Stimulated activated naive CD8-positive, alpha-beta T cell treated with anti-CD3 and anti-CD28 coated beads, Interleukin-15, amount 100 ng/mL, for 72 hours (primary cell): ENCODE data around the gene TMEM223.
A peak's percentile ranks its signal among the peaks of the same experiment; 100 is the strongest.
"Not testable (repeated sequence)": the region's sequence is repeated elsewhere in the genome, so short reads cannot be mapped to it uniquely, and the experiment has no call there.

Source experiments
- ATAC-seq: fragments of 150-1000 bp; cut with Tn5 transposase; 2 replicates; pipeline ENCODE4 v1.10.0; 2021; ENCODE audit warnings: mild to moderate bottlenecking, moderate library complexity
- DNase-seq, 2 donors: peaks; one replicate each; pipeline ENCODE4 v3.0.0; 2021 to 2022
- H3K27ac Mint-ChIP-seq, 2 donors: one replicate each; pipeline ENCODE4 v1.8.0; 2022; ENCODE audit warnings: mild to moderate bottlenecking in 2 of 2, mixed read lengths in 2 of 2, moderate library complexity in 2 of 2
- H3K27me3 Mint-ChIP-seq: one replicate; pipeline ENCODE4 v1.8.0; 2022; ENCODE audit warnings: mixed read lengths
- H3K4me1 Mint-ChIP-seq: one replicate; pipeline ENCODE4 v1.8.0; 2022; ENCODE audit warnings: mild to moderate bottlenecking, mixed read lengths
- H3K4me3 Mint-ChIP-seq, 2 donors: one replicate each; pipeline ENCODE4 v1.8.0; 2022; ENCODE audit warnings: mild to moderate bottlenecking in 2 of 2, mixed read lengths in 2 of 2, moderate library complexity in 1 of 2
- H3K9me3 Mint-ChIP-seq, 2 donors: one replicate each; pipeline ENCODE4 v1.8.0; 2022; ENCODE audit warnings: mixed read lengths in 2 of 2

Gene TMEM223

DNA sequence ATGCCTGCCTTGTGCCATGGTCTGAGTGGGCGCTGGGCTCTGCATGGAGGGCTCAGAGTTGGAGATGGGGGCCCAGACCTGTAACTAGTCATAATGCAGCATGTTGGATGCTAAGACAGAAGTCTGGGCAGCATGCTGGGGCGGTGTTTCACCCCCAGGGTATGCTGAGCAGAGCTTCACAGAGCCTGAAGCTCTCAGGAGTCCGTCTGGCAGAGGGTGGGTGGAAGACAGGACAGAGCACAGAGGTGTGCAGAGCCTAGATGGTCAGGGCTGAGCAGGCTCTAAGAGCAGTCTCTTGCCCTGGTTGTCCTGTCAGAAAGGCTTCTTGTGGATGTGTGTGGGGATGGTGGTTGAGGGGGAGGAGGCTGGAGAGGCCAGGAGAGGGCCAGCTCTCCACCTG is 13.4 kb downstream of the TMEM223 start:
- DNase-seq = no peak
- Mint-ChIP-seq H3K4me3 (no peak overlapping the region), H3K4me1 (peaks cover 24% of the 10 kb centered on the region), H3K27me3 (no peaks in the 10 kb centered on the region), H3K9me3 (no peaks in the 10 kb centered on the region), H3K27ac (peak overlapping the region; percentile 80)
- ATAC-seq = peak; percentile 23

DNA sequence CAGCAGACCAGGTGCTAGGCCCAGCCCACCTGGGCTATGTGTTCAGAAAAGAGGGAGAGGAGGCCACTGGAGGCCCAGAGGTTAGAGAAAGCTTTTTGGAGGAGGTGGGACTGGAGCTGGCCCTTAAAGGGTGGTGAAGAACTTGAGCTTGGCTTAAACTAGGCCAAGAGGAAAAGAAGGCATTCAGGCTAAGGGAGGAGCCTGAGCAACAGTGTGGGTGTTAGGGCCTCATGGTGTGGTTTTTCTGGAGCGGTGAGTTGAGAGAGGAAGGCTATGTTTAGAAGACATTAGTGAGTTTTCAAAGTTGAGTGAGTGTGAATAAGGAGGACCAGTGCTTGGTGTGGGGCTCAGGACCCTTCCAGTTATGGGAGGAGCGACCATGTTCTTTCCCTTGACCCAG is 14.4 kb downstream of the TMEM223 start:
- ATAC-seq (no peak), DNase-seq (no peak)
- Mint-ChIP-seq H3K9me3 (no peaks in the 10 kb centered on the region), H3K27me3 (no peaks in the 10 kb centered on the region), H3K27ac (peak overlapping the region in 1 of 2 donors; percentile 74), H3K4me1 (peaks cover 32% of the 10 kb centered on the region), H3K4me3 (peak overlapping the region in 1 of 2 donors; percentile 0)

DNA sequence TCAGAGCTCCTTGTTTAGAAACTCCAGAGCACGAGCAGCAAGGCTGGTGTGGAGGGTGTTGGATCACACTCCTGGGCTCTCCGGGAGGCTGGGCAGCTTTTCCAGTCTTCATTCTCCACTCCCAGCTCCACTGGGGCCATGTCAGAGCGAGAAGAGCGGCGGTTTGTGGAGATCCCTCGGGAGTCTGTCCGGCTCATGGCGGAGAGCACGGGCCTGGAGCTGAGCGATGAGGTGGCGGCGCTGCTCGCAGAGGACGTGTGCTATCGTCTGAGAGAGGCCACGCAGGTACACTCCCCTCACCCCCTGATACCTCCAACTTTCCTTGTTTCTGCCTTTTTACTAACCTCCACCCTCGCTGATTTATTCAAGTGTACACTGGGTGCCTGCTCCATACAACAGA is 16.2 kb downstream of the TMEM223 start:
- Mint-ChIP-seq H3K4me3 (no peak overlapping the region), H3K27ac (peak overlapping the region; percentile 28 to 79), H3K4me1 (peaks cover 49% of the 10 kb centered on the region), H3K27me3 (no peaks in the 10 kb centered on the region), H3K9me3 (no peaks in the 10 kb centered on the region)
- DNase-seq = no peak
- ATAC-seq = no peak

DNA sequence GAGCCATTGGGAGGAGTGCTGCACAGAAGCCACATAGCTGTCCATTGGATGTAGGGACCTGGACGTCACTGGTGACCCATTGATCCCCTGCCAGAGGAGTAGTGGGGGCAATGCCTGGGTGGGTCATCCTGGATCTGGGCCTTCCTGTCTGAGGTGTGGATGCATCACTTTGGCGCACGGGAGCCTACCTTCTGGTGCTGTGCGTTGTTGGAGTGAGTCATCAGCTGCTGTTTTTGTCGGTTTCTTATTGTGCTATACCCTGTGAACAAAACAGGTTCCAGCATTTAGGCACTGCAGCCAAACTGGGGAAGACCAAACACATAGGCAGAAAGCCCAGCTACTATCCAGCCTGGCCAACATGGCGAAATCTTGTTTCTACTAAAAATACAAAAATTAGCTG is 17.4 kb downstream of the TMEM223 start:
- no peak overlapping the region for H3K27ac Mint-ChIP-seq
- ATAC-seq = no peak
- H3K9me3 Mint-ChIP-seq = no peaks in the 10 kb centered on the region
- no peaks in the 10 kb centered on the region for H3K27me3 Mint-ChIP-seq
- H3K4me1 Mint-ChIP-seq = peaks cover 62% of the 10 kb centered on the region
- DNase-seq = no peak
- peak overlapping the region in 1 of 2 donors; percentile 16 for H3K4me3 Mint-ChIP-seq

DNA sequence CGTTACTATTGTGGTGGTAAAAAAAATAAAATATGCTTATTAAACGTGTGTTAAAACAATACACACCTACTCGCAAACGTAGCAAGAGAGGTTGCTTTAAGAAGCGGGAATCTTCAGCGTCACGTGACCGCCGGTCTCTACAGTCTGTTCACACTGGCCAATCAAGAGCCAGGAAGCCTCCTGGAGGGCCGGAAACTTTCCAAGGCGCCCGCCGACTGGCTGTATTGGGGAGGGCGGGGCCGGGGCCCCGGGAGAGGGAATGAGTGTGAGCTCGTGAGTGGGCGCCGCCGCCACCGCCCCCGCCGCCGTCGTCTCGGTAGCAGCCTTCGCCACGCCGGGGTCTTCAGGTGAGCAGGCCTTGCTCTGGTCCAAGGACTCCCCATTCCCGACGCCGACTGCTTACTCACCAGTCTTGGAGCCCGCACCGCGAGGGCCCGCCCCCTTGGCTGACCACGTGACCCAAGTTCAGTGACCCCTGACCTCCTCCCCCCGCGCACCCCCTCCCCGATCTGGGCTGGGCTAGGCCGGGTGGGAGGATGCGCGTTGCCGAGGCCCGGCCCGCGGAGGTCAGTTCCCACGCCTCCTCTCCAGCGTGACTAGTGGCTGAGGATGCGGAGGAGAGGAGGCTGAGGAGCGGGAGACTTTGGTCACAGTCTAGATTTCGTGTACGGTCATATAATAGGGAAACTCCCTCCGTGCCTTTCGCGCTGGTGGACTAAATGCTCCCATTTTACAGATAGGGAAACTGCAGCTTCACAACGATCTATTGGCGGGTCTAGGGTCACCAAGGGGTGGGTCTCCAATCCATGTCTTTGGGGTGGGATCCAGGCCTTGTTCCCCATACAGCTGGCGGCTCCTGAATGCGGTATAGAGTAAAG is 20.4 kb downstream of the TMEM223 start, which contains the start of gene TAF6L:
TAF6L (plus strand) TSS at position 253 of the 878 bp plus-strand sequence. CDS start 4,388 bp downstream, outside the sequence.
- DNase-seq = peak; percentile 89 to 97
- peak; percentile 92 for ATAC-seq
- Mint-ChIP-seq H3K9me3 (no peaks in the 10 kb centered on the region), H3K4me3 (peak within 1 kb of the TSS; percentile 96 to 99), H3K27me3 (no peaks in the 10 kb centered on the region), H3K4me1 (peaks cover 49% of the 10 kb centered on the region), H3K27ac (peak within 1 kb of the TSS; percentile 96 to 98)

DNA sequence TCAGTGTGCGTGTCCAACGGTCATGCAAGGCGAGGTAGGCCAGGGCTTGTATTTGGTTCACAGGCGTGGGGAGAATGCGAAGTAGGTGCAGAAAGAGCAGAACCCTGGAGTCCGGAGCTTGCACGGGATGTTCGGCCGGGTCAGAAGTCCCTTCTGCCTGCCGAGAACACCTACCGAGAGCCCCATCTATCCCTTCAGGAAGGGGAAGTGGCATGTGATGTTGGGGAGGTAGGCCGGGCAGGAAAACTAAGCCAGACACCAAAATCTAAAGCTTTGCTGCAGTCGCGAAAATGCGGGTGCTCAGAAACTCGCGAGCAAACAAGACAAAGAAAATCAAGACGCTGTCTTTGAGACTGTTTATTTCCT is 21.0 kb downstream of the TMEM223 start:
- DNase-seq (peak; percentile 25 to 35), ATAC-seq (no peak)
- peak overlapping the region; percentile 96 to 98 for H3K27ac Mint-ChIP-seq

DNA sequence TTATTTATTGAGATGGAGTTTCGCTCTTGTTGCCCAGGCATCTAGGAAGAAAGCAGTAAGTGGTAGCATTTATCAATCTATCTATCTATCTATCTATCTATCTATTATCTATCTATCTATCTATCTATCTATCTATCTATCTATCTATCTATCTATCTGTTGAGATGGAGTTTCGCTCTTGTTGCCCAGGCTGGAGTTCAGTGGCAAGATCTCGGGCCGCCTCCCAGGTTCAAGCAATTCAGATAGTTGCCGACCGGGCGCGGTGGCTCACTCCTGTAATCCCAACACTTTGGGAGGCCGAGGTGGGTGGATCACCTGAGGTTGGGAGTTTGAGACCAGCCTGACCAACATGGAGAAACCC is 31.0 kb downstream of the TMEM223 start:
- H3K4me3 Mint-ChIP-seq = peak overlapping the region; percentile 93 to 97
- not testable (repeated sequence) for DNase-seq, H3K27me3 Mint-ChIP-seq, ATAC-seq, H3K9me3 Mint-ChIP-seq, H3K27ac Mint-ChIP-seq
- peaks cover 21% of the 10 kb centered on the region for H3K4me1 Mint-ChIP-seq

More for the DNA sequence above, 21.0 kb downstream of the TMEM223 start:
- Mint-ChIP-seq H3K27me3 (no peaks in the 10 kb centered on the region), H3K9me3 (no peaks in the 10 kb centered on the region), H3K4me3 (peak overlapping the region; percentile 96 to 99), H3K4me1 (peaks cover 49% of the 10 kb centered on the region)

DNA sequence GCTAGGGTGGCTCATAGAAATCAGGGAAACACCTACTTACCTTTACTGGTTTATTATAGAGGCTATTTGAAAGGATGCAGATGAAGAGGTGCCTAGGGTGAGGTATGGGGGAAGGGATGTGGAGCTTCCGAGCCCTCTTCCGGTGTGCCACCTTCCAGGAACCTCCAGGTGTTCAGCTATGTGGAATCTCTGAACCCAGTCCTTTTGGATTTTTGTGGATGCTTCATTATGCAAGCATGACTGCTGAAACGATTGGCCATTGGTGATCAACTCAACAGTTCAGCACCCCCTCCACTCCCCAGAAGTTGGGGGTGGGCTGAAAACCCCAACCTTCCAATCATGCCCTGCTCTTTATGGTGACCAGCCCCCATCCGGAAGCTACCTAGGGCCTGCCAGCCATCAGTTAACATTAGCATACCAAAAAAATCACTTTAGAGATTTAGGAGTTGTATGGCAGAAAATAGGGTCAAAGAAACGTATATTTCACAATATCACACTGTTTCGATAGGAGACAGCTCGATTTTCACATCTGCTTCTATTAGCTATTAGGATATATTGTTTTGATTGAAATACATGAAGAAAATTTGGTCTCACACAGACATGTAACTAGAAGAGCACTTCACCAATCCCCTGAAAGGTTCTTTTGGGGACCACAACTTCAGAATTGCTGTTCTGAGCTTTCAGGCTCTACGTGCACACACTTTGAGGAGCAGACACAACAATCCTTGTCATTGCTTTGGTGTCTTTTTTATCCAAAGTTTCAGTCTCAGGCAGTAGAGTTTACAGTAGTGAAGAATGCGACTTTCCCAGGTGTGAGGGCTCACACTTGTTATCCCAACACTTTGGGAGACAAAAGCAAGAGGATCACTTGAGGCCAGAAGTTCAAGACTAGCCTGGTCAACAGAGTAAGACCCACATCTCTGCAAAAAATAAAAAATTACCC is 33.7 kb downstream of the TMEM223 start:
- no peak for ATAC-seq
- Mint-ChIP-seq H3K4me3 (no peak overlapping the region), H3K9me3 (no peaks in the 10 kb centered on the region), H3K4me1 (peaks cover 34% of the 10 kb centered on the region), H3K27me3 (no peaks in the 10 kb centered on the region), H3K27ac (no peak overlapping the region)
- no peak for DNase-seq

DNA sequence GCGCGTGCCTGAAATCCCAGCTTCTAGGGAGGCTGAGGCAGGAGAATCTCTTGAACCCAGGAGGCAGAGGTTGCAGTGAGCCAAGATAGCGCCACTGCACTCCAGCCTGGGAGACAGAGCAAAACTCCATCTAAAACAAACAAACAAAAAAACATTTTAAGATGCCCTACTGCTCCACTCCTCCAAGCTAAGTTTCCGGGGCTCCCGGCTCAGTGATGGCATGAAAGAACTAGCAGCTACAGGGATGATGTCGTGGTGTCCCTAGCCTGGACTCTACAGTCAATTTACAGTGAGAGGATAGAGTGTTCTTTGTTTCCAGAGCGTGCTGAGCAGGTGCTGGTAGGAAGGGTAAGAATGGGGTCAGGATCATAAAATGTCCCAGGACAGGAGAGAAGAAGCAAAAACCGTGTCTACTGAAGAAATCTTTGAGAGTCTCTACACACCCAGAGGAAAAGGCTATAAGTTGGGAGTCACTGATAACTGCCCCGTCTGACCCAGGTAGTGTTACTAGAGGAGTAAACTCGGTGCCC is 36.7 kb downstream of the TMEM223 start:
- H3K4me3 Mint-ChIP-seq = peak overlapping the region in 1 of 2 donors; percentile 5
- no peaks in the 10 kb centered on the region for H3K9me3 Mint-ChIP-seq
- no peaks in the 10 kb centered on the region for H3K27me3 Mint-ChIP-seq
- no peak overlapping the region for H3K27ac Mint-ChIP-seq
- no peak for DNase-seq
- peaks cover 27% of the 10 kb centered on the region for H3K4me1 Mint-ChIP-seq
- ATAC-seq = no peak

DNA sequence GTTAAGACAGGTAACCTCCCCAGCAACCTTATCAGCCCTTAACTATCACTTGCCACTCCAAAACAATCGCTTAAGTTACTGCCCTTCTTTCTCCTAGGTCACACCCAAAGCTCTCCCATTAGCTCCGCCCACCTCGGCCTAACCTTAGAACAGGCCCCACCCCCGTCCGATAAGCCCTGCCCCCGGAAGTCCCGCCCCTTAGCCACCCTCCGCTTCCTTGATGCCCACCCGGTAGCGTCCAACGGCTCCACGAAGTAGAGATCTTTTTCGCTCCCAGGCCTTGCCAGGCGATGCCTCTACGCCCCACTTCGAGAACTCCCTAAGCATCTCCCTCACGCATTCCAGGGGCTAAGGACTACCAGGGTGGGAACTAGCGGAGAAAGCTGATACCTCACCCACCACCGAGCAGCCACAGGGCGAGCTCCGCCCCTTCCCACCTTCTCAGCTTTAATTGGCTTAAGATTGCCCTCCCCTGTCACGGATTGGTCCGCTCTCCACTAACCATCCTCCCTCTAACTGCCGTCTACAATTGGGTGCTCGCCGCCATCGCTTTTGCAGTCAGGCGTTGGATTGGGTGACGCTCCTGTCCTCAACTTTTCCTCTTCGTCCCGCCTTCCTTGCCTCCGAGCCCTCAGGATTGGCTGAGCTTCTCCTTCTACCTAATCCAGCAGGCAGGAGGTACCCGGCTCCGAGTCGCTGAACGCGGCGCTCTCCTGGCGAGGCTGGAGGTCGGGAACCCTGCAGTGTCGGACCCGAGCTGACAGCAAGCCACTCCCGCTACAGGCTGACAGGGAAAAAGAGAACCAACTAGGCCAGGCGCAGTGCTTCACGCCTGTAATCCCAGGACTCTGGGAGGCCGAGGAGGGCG is 37.8 kb downstream of the TMEM223 start, which contains the start of gene ZBTB3:
ZBTB3 (minus strand) TSS at position 425 of the 868 bp plus-strand sequence. CDS start 496 bp downstream, outside the sequence.
- Mint-ChIP-seq H3K27ac (peak within 1 kb of the TSS; percentile 98), H3K4me3 (peak within 1 kb of the TSS; percentile 99), H3K27me3 (no peaks in the 10 kb centered on the region), H3K9me3 (no peaks in the 10 kb centered on the region), H3K4me1 (peaks cover 31% of the 10 kb centered on the region)
- ATAC-seq (peak; percentile 98), DNase-seq (peak; percentile 94 to 98)

DNA sequence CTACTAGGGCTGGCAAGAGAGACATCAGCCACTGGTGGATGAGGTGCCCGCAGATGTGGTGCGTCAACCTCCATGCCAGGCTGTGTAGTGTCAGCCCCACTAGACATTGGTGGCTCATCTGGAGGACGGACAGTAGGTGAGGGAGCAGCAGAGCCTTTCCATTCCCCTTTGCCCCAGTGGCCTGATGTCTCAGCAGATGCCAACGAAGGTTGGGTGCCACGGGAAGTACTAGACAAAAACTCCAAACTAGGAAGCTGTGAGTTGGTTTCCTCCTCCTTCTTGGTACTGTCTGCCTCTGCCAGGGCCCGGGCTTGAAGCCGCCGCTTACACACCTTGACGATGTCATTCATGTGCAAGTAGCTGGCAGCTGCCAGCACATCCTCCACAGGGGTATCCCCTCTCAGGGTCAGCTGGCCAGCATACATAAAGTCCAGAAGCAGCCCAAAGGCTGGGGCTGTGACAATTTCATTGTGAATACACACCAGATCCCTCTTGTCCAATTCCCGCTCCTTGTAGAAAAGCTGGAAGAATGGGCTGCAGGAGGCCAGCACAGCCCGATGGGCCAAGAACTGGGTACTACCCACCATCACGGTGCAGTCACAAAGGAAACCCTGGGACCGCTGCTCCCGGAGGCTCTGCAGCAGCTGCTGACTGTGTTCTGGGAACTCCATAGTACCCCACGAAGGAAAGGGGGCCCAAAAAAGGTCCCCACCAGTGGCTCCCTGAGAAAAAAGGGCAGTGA is 38.6 kb downstream of the TMEM223 start:
- Mint-ChIP-seq H3K9me3 (no peaks in the 10 kb centered on the region), H3K27me3 (no peaks in the 10 kb centered on the region), H3K27ac (peak overlapping the region; percentile 98), H3K4me3 (peak overlapping the region; percentile 99), H3K4me1 (peaks cover 38% of the 10 kb centered on the region)
- DNase-seq (no peak), ATAC-seq (no peak)

DNA sequence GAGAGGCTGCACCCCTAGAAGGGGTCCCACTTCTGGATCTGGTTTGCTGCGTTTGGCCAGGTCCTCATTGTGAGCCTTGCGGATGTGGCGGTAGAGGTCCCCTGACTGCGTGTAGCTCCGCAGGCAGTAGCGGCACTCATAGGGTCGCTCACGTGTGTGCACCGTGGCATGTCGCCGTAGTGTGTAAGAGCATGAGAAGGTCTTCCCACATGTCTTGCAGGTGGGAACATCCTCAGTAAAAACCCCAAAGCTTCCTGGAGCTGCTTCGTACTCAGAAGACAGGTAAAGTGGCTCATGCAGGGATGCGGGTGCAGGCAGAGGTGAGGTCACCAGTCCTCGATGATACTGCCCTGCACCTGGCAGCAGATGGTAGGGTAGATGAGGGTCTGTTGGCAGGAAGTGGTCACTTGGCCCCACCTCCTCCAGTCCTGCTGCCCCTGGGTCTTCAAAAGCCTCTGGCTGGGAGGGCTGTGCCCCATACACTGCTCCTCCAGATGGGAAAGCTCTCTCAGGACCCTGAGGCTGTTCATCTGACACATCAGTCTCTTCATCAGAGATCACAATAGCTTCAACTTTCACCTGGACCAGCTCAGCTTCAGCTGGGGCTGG is 39.5 kb downstream of the TMEM223 start:
- H3K27me3 Mint-ChIP-seq = no peaks in the 10 kb centered on the region
- H3K4me3 Mint-ChIP-seq = peak overlapping the region in 1 of 2 donors; percentile 99
- peaks cover 38% of the 10 kb centered on the region for H3K4me1 Mint-ChIP-seq
- no peaks in the 10 kb centered on the region for H3K9me3 Mint-ChIP-seq
- H3K27ac Mint-ChIP-seq = no peak overlapping the region
- ATAC-seq = no peak
- no peak for DNase-seq

DNA sequence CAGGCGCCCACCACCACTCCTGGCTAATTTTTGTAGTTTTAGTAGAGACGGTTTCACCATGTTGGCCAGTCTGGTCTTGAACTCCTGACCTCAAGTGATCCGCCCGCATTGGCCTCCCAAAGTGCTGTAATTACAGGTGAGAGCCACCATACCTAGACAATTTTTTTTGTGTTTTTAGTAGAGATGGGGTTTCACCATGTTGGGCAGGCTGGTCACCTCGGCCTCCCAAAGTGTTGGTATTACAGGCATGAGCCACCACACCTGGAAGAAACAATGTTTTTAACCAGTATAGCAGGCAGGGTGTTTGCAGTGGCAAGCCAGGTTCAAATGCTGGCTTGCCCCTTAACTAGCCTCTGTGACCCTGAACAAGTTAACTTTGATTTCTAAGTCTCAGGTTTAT is 41.9 kb downstream of the TMEM223 start:
- H3K27ac Mint-ChIP-seq = peak overlapping the region in 1 of 2 donors; percentile 27
- H3K9me3 Mint-ChIP-seq, DNase-seq, H3K27me3 Mint-ChIP-seq, ATAC-seq, H3K4me3 Mint-ChIP-seq: not testable (repeated sequence)
- peaks cover 38% of the 10 kb centered on the region for H3K4me1 Mint-ChIP-seq
